Activated B cell treated with CpG ODN at 0.5 μM for 24 hours (primary cell): ENCODE measurements around the gene KDELR3. TPM values are rescaled to one million over a fixed set of nuclear protein-coding genes. Genes with fewer than 3 reads are reported as not detected.

Experiments
- ATAC-seq: fragments of 200-7000 bp; cut with Tn5 transposase; one replicate; pipeline ENCODE4 v1.10.0; 2021; ENCODE audit warnings: low read depth, mild to moderate bottlenecking, moderate library complexity
- CTCF ChIA-PET: fragments of 350-600 bp; sonication (Branson Sonifier 250); formaldehyde crosslinking; loops from one replicate; lab custom pipeline; 2021; ENCODE audit warnings: antibody characterized with exemption; lab: Charles Lee
- POLR2A ChIA-PET: fragments of 350-600 bp; sonication (Branson Sonifier 250); formaldehyde crosslinking; loops from one replicate; lab custom pipeline; 2021; ENCODE audit warnings: antibody characterized with exemption; lab: Charles Lee
- DNase-seq: peaks from one replicate; pipeline ENCODE4 v3.0.0; 2022
- H3K27ac Mint-ChIP-seq: one replicate; pipeline ENCODE4 v1.8.0; 2020; ENCODE audit warnings: mixed read lengths
- H3K27me3 Mint-ChIP-seq: one replicate; pipeline ENCODE4 v1.8.0; 2021; ENCODE audit warnings: mixed read lengths
- H3K36me3 Mint-ChIP-seq: one replicate; pipeline ENCODE4 v1.8.0; 2021; ENCODE audit warnings: low read depth, mixed read lengths
- H3K4me1 Mint-ChIP-seq: one replicate; pipeline ENCODE4 v1.8.0; 2021; ENCODE audit warnings: mixed read lengths
- H3K4me3 Mint-ChIP-seq: one replicate; pipeline ENCODE4 v1.8.0; 2020; ENCODE audit warnings: mild to moderate bottlenecking, mixed read lengths
- H3K9me3 Mint-ChIP-seq: one replicate; pipeline ENCODE4 v1.8.0; 2020; ENCODE audit warnings: mixed read lengths
- intact Hi-C: fragments of 100-400 bp; cut with micrococcal nuclease; formaldehyde crosslinking; loops from one replicate; pipeline ENCODE4 v1.15.1; 2024
- total RNA-seq: library from RNA; stranded (reverse); gene quantifications from 2 replicates; pipeline ENCODE4 v1.2.3, GENCODE V29; 2022
- TF ChIP-seq, protein P1 (sequence below): fragments of 200-600 bp; IDR thresholded peaks from one replicate; pipeline ENCODE4 v1.8.0; 2022; ENCODE audit warnings: antibody characterized with exemption, mild to moderate bottlenecking

The KDELR3 gene
- total RNA-seq, 1 donor from 2014 or later: not detected

DNA sequence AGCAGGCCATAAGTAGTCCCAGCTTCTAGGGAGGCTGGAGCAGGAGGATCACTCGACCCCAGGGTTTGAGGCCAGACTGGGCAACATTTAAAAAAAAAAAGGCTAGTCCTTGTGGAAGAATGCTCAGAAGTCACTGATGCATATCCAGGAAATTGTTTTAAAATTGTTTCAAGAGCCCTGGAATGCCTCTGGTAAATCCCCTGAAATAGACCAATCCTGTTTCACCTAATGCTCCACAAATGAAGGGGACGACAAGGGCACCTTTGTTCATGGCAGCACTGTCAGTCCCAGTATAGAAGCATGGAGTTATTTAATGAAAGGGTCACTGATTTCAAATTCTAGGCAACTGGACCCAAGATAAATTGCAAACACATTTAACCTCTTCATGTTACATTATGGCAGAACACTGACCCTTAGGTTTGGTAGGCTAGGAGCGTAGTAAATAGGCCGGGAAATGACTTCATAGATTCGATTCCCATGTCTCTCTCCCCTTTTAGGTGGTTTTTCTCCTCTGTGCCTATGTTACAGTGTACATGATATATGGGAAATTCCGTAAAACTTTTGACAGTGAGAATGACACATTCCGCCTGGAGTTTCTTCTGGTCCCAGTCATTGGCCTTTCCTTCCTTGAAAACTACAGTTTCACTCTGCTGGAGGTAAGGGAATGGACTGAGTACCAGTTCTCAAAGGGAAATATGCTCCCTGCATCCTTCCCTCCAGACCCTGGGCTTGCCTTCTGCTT, 11.4 kb downstream of the KDELR3 start:
- intact Hi-C loops: no loop called here
- TF ChIP-seq, protein P1, sequence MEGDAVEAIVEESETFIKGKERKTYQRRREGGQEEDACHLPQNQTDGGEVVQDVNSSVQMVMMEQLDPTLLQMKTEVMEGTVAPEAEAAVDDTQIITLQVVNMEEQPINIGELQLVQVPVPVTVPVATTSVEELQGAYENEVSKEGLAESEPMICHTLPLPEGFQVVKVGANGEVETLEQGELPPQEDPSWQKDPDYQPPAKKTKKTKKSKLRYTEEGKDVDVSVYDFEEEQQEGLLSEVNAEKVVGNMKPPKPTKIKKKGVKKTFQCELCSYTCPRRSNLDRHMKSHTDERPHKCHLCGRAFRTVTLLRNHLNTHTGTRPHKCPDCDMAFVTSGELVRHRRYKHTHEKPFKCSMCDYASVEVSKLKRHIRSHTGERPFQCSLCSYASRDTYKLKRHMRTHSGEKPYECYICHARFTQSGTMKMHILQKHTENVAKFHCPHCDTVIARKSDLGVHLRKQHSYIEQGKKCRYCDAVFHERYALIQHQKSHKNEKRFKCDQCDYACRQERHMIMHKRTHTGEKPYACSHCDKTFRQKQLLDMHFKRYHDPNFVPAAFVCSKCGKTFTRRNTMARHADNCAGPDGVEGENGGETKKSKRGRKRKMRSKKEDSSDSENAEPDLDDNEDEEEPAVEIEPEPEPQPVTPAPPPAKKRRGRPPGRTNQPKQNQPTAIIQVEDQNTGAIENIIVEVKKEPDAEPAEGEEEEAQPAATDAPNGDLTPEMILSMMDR: no peak
- Mint-ChIP-seq H3K27me3 (no peaks in the 10 kb centered on the region), H3K4me1 (no peaks in the 10 kb centered on the region), H3K27ac (peak overlapping the region; percentile 18), H3K36me3 (peaks cover 38% of the 10 kb centered on the region), H3K9me3 (no peaks in the 10 kb centered on the region), H3K4me3 (no peak overlapping the region)
- ChIA-PET POLR2A (interaction anchor here (0.7 to 1.4 kb wide), 2 partner anchors 23 to 460 kb away, joined by 3 read pairs; no protein-coding TSS in a partner anchor), CTCF (no interaction called here)
- ATAC-seq (no peak), DNase-seq (no peak)

DNA sequence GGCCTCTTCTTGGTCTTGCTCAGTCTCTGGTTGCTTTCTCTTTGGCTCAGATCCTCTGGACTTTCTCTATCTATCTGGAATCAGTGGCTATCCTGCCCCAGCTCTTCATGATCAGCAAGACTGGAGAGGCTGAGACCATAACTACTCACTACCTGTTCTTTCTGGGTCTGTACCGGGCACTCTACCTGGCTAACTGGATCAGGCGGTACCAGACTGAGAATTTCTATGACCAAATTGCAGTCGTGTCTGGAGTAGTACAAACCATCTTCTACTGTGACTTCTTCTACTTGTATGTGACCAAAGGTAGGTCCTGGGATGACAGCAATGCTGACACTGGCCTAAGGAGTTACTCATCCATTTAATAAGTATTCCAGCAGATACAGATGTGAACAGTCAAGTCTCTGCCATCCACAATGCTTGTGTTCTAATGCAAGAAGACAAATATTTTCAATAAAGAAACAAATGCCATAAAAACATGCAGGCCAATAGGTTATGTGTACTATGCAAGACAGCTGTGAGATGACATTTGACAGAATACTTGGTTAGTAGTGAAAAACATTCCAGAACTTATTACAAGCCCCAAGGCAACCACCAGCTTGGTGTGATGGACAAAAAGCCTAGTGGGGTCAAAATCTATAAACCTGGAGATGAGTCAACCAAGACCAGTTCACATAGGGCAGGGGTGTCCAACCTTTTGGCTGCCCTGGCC, 13.4 kb downstream of the KDELR3 start:
- peaks cover 56% of the 10 kb centered on the region for H3K36me3 Mint-ChIP-seq
- H3K27ac Mint-ChIP-seq: no peak overlapping the region
- DNase-seq: no peak
- ChIA-PET POLR2A (interaction anchor here (0.7 to 1.9 kb wide), 3 partner anchors 9 to 17 kb away, joined by 3 to 5 read pairs (median 4); partner anchors contain the start of gene KDELR3), CTCF (no interaction called here)
- TF ChIP-seq, protein P1: no peak
- no peak for ATAC-seq
- H3K27me3 Mint-ChIP-seq: no peaks in the 10 kb centered on the region
- no peaks in the 10 kb centered on the region for H3K9me3 Mint-ChIP-seq
- no peak overlapping the region for H3K4me3 Mint-ChIP-seq
- intact Hi-C loops: no loop called here
- H3K4me1 Mint-ChIP-seq: no peaks in the 10 kb centered on the region

DNA sequence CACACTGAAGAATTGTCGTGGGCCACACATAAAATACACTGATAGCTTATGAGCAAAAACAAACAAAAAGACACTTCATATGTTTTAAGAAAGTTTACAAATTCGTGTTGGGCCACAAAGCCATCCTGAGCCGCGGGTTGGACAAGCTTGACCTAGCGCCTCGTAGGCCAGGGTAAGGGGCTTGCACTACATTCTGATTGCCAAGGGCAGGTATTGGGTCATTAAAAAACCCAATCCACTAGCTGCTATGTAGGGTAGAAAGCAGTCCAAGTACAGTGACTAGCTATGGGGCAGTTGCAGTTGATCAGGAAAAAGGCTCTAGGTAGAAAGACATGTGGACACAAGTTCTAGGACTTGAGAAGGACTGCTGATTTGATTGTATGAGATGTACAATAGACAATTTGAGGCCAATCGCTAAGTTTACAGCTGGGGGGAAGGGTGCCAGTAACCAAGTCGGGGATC, 14.0 kb downstream of the KDELR3 start:
- no peaks in the 10 kb centered on the region for H3K4me1 Mint-ChIP-seq
- no peak overlapping the region for H3K27ac Mint-ChIP-seq

DNA sequence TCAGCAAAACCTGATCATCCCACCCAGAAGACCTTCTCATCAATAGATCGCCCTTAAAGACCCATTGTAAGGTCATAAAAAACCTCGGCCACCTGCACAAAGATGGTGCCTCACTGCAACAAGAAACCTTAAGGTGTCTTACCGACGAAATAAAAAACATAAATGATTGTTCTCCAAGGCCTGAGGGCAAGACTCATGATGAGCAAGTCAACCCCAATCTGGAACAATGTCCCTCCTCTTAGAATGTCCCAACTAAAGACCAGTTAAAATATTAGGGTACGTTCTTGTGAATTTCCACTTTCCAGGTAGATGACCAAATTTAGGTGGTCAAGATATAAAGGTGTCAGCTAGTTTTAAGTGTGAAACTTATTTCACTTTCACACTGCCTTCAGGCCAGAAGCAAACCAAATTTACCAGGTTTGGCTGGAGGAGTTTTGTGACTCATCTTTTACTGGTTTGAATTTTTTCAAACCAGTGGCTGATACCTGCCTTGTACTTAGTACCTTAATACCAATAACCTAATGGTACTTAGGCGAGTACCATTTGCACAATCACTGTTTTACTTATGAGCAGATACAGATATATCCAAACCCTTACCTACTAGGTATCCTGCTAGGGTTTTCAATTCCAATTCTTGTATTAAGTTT, 14.9 kb downstream of the KDELR3 start:
- Mint-ChIP-seq H3K9me3 (no peaks in the 10 kb centered on the region), H3K4me3 (no peak overlapping the region), H3K36me3 (peaks cover 69% of the 10 kb centered on the region), H3K27ac (no peak overlapping the region), H3K4me1 (no peaks in the 10 kb centered on the region), H3K27me3 (no peaks in the 10 kb centered on the region)
- TF ChIP-seq, protein P1: no peak
- POLR2A ChIA-PET: interaction anchor here (0.6 kb wide), 1 partner anchor 24 kb away, joined by 3 read pairs; no protein-coding TSS in a partner anchor
- CTCF ChIA-PET: no interaction called here
- no peak for ATAC-seq
- intact Hi-C loops: no loop called here
- no peak for DNase-seq

More for the DNA sequence above, 14.0 kb downstream of the KDELR3 start:
- no peaks in the 10 kb centered on the region for H3K27me3 Mint-ChIP-seq
- H3K9me3 Mint-ChIP-seq: no peaks in the 10 kb centered on the region
- H3K36me3 Mint-ChIP-seq: peaks cover 62% of the 10 kb centered on the region
- POLR2A ChIA-PET: interaction anchor here (1.2 to 1.9 kb wide), 2 partner anchors 9 to 17 kb away, joined by 4 to 5 read pairs; no protein-coding TSS in a partner anchor
- no peak for DNase-seq
- CTCF ChIA-PET: no interaction called here
- TF ChIP-seq, protein P1: no peak
- H3K4me3 Mint-ChIP-seq: no peak overlapping the region
- intact Hi-C loops: no loop called here
- no peak for ATAC-seq
